K562 (cell line): Measurements from ENCODE around the gene KLKB1. TPM values are rescaled to one million over a fixed set of nuclear protein-coding genes. Genes with fewer than 3 reads are reported as not detected.

Experiments
- CEBPB ChIP-seq: fragments of 450-650 bp; IDR thresholded peaks from 2 replicates; pipeline ENCODE4 v1.6.1; 2016; ENCODE audit warnings: missing genetic modification characterization, missing compliant biosample characterization
- FOXK1 ChIP-seq: sonication (generic); formaldehyde crosslinking; IDR thresholded peaks from 2 replicates; pipeline ENCODE4 v1.8.0; 2022; ENCODE audit warnings: missing genetic modification reagents, mild to moderate bottlenecking, borderline replicate concordance
- MED1 ChIP-seq: sonication (generic); formaldehyde crosslinking; IDR thresholded peaks from 2 replicates; pipeline ENCODE4 v1.8.1; 2023; ENCODE audit warnings: missing genetic modification reagents, borderline replicate concordance
- ZBTB40 ChIP-seq, 2 experiments: fragments of 450-650 bp in 1 of 2; sonication (generic) in 1 of 2; formaldehyde crosslinking in 1 of 2; IDR thresholded peaks; 2 replicates each; pipeline versions ENCODE4 v1.7.1 to v1.9.0; 2016 to 2022; ENCODE audit warnings: inconsistent platforms in 1 of 2, mild to moderate bottlenecking in 1 of 2, missing genetic modification reagents in 1 of 2
- ZNF717 ChIP-seq: fragments of 250-450 bp; sonication (Bioruptor Pico); IDR thresholded peaks from 2 replicates; pipeline ENCODE4 v1.5.0; 2021
- polyA plus RNA-seq, 8 experiments: library from polyadenylated mRNA; depleted of rRNA in 4 of 8; stranded (reverse) in 5 of 8; unstranded in 3 of 8; fragments of >200 nt; fragmentation: Nextera tagmentation in 2 of 8; fragmentation: Illumina TruSeq in 1 of 8; extraction: Ambion mirVana in 2 of 8; extraction: Trizol in 1 of 8; gene quantifications; 2 replicates each; pipeline versions ENCODE4 v1.2.1 to v1.2.3, GENCODE V29; 2011 to 2014; ENCODE audit warnings: inconsistent platforms in 1 of 8, missing spikeins in 1 of 8
- total RNA-seq, 7 experiments: library from RNA; depleted of rRNA in 6 of 7; stranded (reverse); fragments of >200 nt in 6 of 7; fragmentation: Illumina TruSeq in 2 of 7; extraction: Trizol in 2 of 7; gene quantifications; 2 replicates each; pipeline versions ENCODE4 v1.2.1 to v1.2.3, GENCODE V29; 2011 to 2021; ENCODE audit warnings: low replicate concordance in 1 of 7

Gene KLKB1
- total and polyA plus RNA-seq, 9 of the 15 experiments (the other 6 are each of a cell fraction or from before 2014, with no cell fraction given): 0.27 TPM; not detected in 8

- TF ChIP-seq ZBTB40 (IDR thresholded peaks at IDR 0.05) (no peak), ZBTB40 (CRISPR knock-in tag; IDR thresholded peaks at IDR 0.05) (no peak), MED1 (CRISPR knock-in tag) (no peak), CEBPB (no peak), ZNF717 (CRISPR knock-in tag) (no peak), FOXK1 (no peak)
- TF ChIP-seq, all 486 proteins: peak for 0
These were observed 22.6 kb upstream of the KLKB1 start (continued) for GRCh38 chr4:186204686-186205085.
